ENCODE data around the gene SMARCD3. TPM values are rescaled to one million over a fixed set of nuclear protein-coding genes. Genes with fewer than 3 reads are reported as not detected.

The SMARCD3 gene
- total RNA-seq, 4 donors from 2014 or later = 42.2 to 56.7 (median 47.2) TPM

GRCh38 chr7:151289891-151290290, 41.4 kb upstream of the SMARCD3 start:
- intact Hi-C loops (cut with DNase I) = no loop called here
- Histone ChIP-seq H3K36me3 (no peaks in the 10 kb centered on the region), H3K4me3 (replicated peaks in 1 of 3) (no peak overlapping the region), H3K27ac (no peak overlapping the region), H3K4me1 (no peaks in the 10 kb centered on the region), H3K9me3 (no peaks in the 10 kb centered on the region), H3K27me3 (no peaks in the 10 kb centered on the region)
- no peak for DNase-seq
- WGBS, 2 donors = 73 to 78% methylated on average over 2 of the region's 2 CpGs
- TF ChIP-seq CTCF (IDR thresholded peaks at IDR 0.05) (no peak), POLR2A (IDR thresholded peaks at IDR 0.05) (no peak)

- intact Hi-C loops (cut with DNase I) = no loop called here
- no peak for DNase-seq
- Histone ChIP-seq H3K27ac (no peak overlapping the region), H3K4me3 (replicated peaks in 1 of 3) (no peak overlapping the region), H3K9me3 (no peaks in the 10 kb centered on the region), H3K4me1 (no peaks in the 10 kb centered on the region), H3K36me3 (no peaks in the 10 kb centered on the region), H3K27me3 (no peaks in the 10 kb centered on the region)
- WGBS, 2 donors = 55 to 59% methylated on average over 2 of the region's 2 CpGs
- TF ChIP-seq POLR2A (IDR thresholded peaks at IDR 0.05) = no peak
- no peak for TF ChIP-seq CTCF (IDR thresholded peaks at IDR 0.05)
These were observed 37.7 kb upstream of the SMARCD3 start for GRCh38 chr7:151286148-151286547.

GRCh38 chr7:151283302-151283701, 34.8 kb upstream of the SMARCD3 start:
- Histone ChIP-seq H3K27me3 (no peaks in the 10 kb centered on the region), H3K9me3 (no peaks in the 10 kb centered on the region), H3K4me3 (replicated peaks in 1 of 3) (no peak overlapping the region), H3K4me1 (no peaks in the 10 kb centered on the region), H3K36me3 (no peaks in the 10 kb centered on the region), H3K27ac (no peak overlapping the region)
- no peak for DNase-seq
- no peak for TF ChIP-seq POLR2A (IDR thresholded peaks at IDR 0.05)
- WGBS, 2 donors = 94 to 99% methylated on average over 2 of the region's 2 CpGs
- intact Hi-C loops (cut with DNase I) = no loop called here

- intact Hi-C loops (cut with DNase I) = no loop called here
- TF ChIP-seq CTCF (IDR thresholded peaks at IDR 0.05) (no peak), POLR2A (IDR thresholded peaks at IDR 0.05) (no peak)
- WGBS, 2 donors = 48 to 62% methylated on average over 8 of the region's 8 CpGs
- no peak overlapping the region for H3K4me3 ChIP-seq (replicated peaks in 1 of 3)
- no peaks in the 10 kb centered on the region for H3K36me3 ChIP-seq
- H3K9me3 ChIP-seq = no peaks in the 10 kb centered on the region
- DNase-seq = no peak
- H3K4me1 ChIP-seq = peaks cover 0 to 5% of the 10 kb centered on the region in 2 donors
- no peak overlapping the region for H3K27ac ChIP-seq
- no peaks in the 10 kb centered on the region for H3K27me3 ChIP-seq
These were observed 33.6 kb upstream of the SMARCD3 start for GRCh38 chr7:151282111-151282510.

- Histone ChIP-seq H3K4me1 (peaks cover 0 to 6% of the 10 kb centered on the region in 2 donors), H3K27ac (no peak overlapping the region), H3K27me3 (no peaks in the 10 kb centered on the region), H3K4me3 (replicated peaks in 1 of 3) (no peak overlapping the region), H3K9me3 (no peaks in the 10 kb centered on the region), H3K36me3 (no peaks in the 10 kb centered on the region)
- intact Hi-C loops (cut with DNase I) = no loop called here
- DNase-seq = no peak
- TF ChIP-seq POLR2A (IDR thresholded peaks at IDR 0.05) (no peak), CTCF (IDR thresholded peaks at IDR 0.05) (no peak)
- WGBS, 2 donors = 58% methylated on average over 6 of the region's 6 CpGs
These were observed 33.2 kb upstream of the SMARCD3 start for GRCh38 chr7:151281686-151282085.

Measured in thyroid gland (tissue), 4 donors.